ENCODE data around the gene MCCC2.
"Not testable (repeated sequence)": the region's sequence is repeated elsewhere in the genome, so short reads cannot be mapped to it uniquely, and the experiment has no call there.

MCCC2 gene

GRCh38 chr5:71663191-71663969 is 76.2 kb downstream of the MCCC2 start:
- no peak for DNase-seq

GRCh38 chr5:71664615-71665014 is 77.5 kb downstream of the MCCC2 start:
- not testable (repeated sequence) for DNase-seq

- DNase-seq: no peak
These were observed 79.2 kb downstream of the MCCC2 start for GRCh38 chr5:71666321-71666720.

- no peak for DNase-seq
These were observed 90.8 kb downstream of the MCCC2 start for GRCh38 chr5:71677977-71678376.

- no peak for DNase-seq
These were observed 92.6 kb downstream of the MCCC2 start for GRCh38 chr5:71679714-71680113.

GRCh38 chr5:71680510-71680909 is 93.4 kb downstream of the MCCC2 start:
- no peak for DNase-seq

GRCh38 chr5:71681296-71681695 is 94.2 kb downstream of the MCCC2 start:
- DNase-seq: no peak

GRCh38 chr5:71684309-71684708 is 97.2 kb downstream of the MCCC2 start:
- no peak for DNase-seq

GRCh38 chr5:71693828-71694427 is 106.8 kb downstream of the MCCC2 start:
- DNase-seq: no peak

- DNase-seq: no peak
These were observed 107.9 kb downstream of the MCCC2 start for GRCh38 chr5:71695071-71695470.

- no peak for DNase-seq
These were observed 108.5 kb downstream of the MCCC2 start for GRCh38 chr5:71695595-71695994.

- DNase-seq: no peak
These were observed 110.8 kb downstream of the MCCC2 start for GRCh38 chr5:71697967-71698366.

- DNase-seq: no peak
These were observed 112.1 kb downstream of the MCCC2 start for GRCh38 chr5:71699233-71699632.

- no peak for DNase-seq
These were observed 112.6 kb downstream of the MCCC2 start for GRCh38 chr5:71699751-71700150.

- DNase-seq: no peak
These were observed 113.7 kb downstream of the MCCC2 start for GRCh38 chr5:71700803-71701202.

GRCh38 chr5:71701407-71701806 is 114.3 kb downstream of the MCCC2 start:
- no peak for DNase-seq

GRCh38 chr5:71703941-71704340 is 116.8 kb downstream of the MCCC2 start:
- DNase-seq: no peak

GRCh38 chr5:71705421-71705820 is 118.3 kb downstream of the MCCC2 start:
- no peak for DNase-seq

- no peak for DNase-seq
These were observed 119.8 kb downstream of the MCCC2 start for GRCh38 chr5:71706906-71707305.
